K562 (cell line): Measurements from ENCODE around the gene NOP14. TPM values are rescaled to one million over a fixed set of nuclear protein-coding genes. Genes with fewer than 3 reads are reported as not detected.
"Not testable (repeated sequence)": the region's sequence is repeated elsewhere in the genome, so short reads cannot be mapped to it uniquely, and the experiment has no call there.

Experiments
- ATAC-seq: fragments of 200-7000 bp; cut with Tn5 transposase; 3 replicates; pipeline ENCODE4 v1.9.1; 2020; ENCODE audit warnings: moderate library complexity
- BruUV-seq: library from RNA; stranded (reverse); fragments of 400-500 nt; replicated peaks from 2 replicates; lab custom pipeline; 2021; lab: Mats Ljungman, UMichigan
- CTCF ChIA-PET: fragments of 300-600 bp; formaldehyde crosslinking; extraction: SDS; loops from one replicate; lab custom pipeline; 2021; ENCODE audit warnings: low intra/inter-chr PET ratio; lab: Yijun Ruan, JAX
- POLR2A ChIA-PET: fragments of 300-600, 350-650 bp; sonication (Branson Sonifier 250); formaldehyde crosslinking; extraction: SDS; loops from one replicate; lab custom pipeline; 2021; ENCODE audit warnings: antibody characterized with exemption, inconsistent platforms; lab: Yijun Ruan, JAX
- DNase-seq, 4 experiments: peaks; one replicate each; pipeline versions ENCODE4 v3.0.0 to v3.0.0-alpha.2; 2011 to 2018; ENCODE audit warnings: low spot score in 3 of 4, mixed read lengths in 3 of 4; ENCODE audit errors: extremely low read depth in 1 of 4
- FAIRE-seq: peaks from 2 replicates; lab custom pipeline; 2011; peaks lifted over from hg19 to GRCh38; lab: Jason Lieb, UNC
- H2AFZ ChIP-seq: 2 replicates; pipeline ENCODE4 v1.6.0; 2011; ENCODE audit warnings: low read depth, low read length, control low read depth, inconsistent platforms
- H3K27ac ChIP-seq: fragments of 200-600 bp; 3 replicates; pipeline ENCODE4 v1.8.0; 2011; ENCODE audit warnings: low read depth, mild to moderate bottlenecking, control low read depth, inconsistent platforms, low read length, moderate library complexity, mixed read lengths; ENCODE audit errors: extremely low read depth
- H3K27me3 ChIP-seq, 2 experiments: fragments of 300-600 bp in 1 of 2; 2 replicates in 1 of 2; 3 replicates in 1 of 2; pipeline versions ENCODE4 v1.6.0 to v1.8.0; 2011; ENCODE audit warnings: inconsistent platforms in 2 of 2, low read length in 2 of 2, mild to moderate bottlenecking in 1 of 2, mixed read lengths in 1 of 2, moderate library complexity in 1 of 2; ENCODE audit not compliant: control insufficient read depth in 2 of 2, insufficient read depth in 2 of 2
- H3K36me3 ChIP-seq: fragments of 300-600 bp; 3 replicates; pipeline ENCODE4 v1.8.0; 2011; ENCODE audit warnings: mild to moderate bottlenecking, low read length, inconsistent platforms; ENCODE audit not compliant: control insufficient read depth, insufficient read depth
- H3K4me1 ChIP-seq, 2 experiments: fragments of 200-600 bp in 1 of 2; replicated peaks in 1 of 2; 2 replicates in 1 of 2; 3 replicates in 1 of 2; pipeline versions ENCODE4 v1.5.1 to v1.8.0; 2011; ENCODE audit warnings: inconsistent platforms in 2 of 2, low read length in 2 of 2, mild to moderate bottlenecking in 1 of 2, mixed read lengths in 1 of 2, moderate library complexity in 1 of 2; ENCODE audit not compliant: control insufficient read depth in 2 of 2, insufficient read depth in 2 of 2
- H3K4me2 ChIP-seq: 2 replicates; pipeline ENCODE4 v1.6.1; 2011; ENCODE audit warnings: low read length, control low read depth, inconsistent platforms, mixed read lengths; ENCODE audit not compliant: insufficient read depth
- H3K4me3 ChIP-seq: fragments of 200-600 bp; sonication (generic), shearing (Covaris generic); 2 replicates; pipeline ENCODE4 v1.5.1; 2016; ENCODE audit warnings: control low read depth, inconsistent platforms
- H3K79me2 ChIP-seq: fragments of 200-600 bp; 3 replicates; pipeline ENCODE4 v1.8.0; 2011; ENCODE audit warnings: low read length, inconsistent platforms; ENCODE audit not compliant: control insufficient read depth, insufficient read depth
- H3K9ac ChIP-seq, 2 experiments: 2 replicates each; pipeline versions ENCODE4 v1.6.0 to v1.6.1; 2011; ENCODE audit warnings: low read depth in 2 of 2, low read length in 2 of 2, control low read depth in 1 of 2, inconsistent platforms in 1 of 2, mild to moderate bottlenecking in 1 of 2, mixed read lengths in 1 of 2; ENCODE audit not compliant: insufficient read depth in 1 of 2
- H3K9me1 ChIP-seq: one replicate; pipeline ENCODE4 v1.6.0; 2011; ENCODE audit warnings: inconsistent platforms, mild to moderate bottlenecking, low read length, moderate library complexity; ENCODE audit not compliant: control insufficient read depth, insufficient read depth
- H3K9me3 ChIP-seq: replicated peaks from 2 replicates; pipeline ENCODE4 v1.5.1; 2011; ENCODE audit warnings: low read depth, low read length, inconsistent platforms; ENCODE audit not compliant: control insufficient read depth, insufficient read depth
- H4K20me1 ChIP-seq: replicated peaks from 2 replicates; pipeline ENCODE4 v1.6.1; 2011; ENCODE audit warnings: low read length, inconsistent platforms, mixed read lengths; ENCODE audit not compliant: control insufficient read depth, insufficient read depth
- BRD9 ChIP-seq: fragments of 450-650 bp; IDR thresholded peaks from 2 replicates; pipeline ENCODE4 v1.6.1; 2018; ENCODE audit warnings: low read depth; ENCODE audit not compliant: partially characterized antibody
- ZNF146 ChIP-seq: IDR thresholded peaks from one replicate; pipeline ENCODE4 v1.6.1; 2018; ENCODE audit warnings: missing compliant biosample characterization; ENCODE audit not compliant: unreplicated experiment
- ZNF282 ChIP-seq: sonication (generic); formaldehyde crosslinking; IDR thresholded peaks from 2 replicates; pipeline ENCODE4 v1.8.1; 2023; ENCODE audit warnings: missing genetic modification reagents
- ZNF41 ChIP-seq: fragments of 250-450 bp; sonication (Bioruptor Pico); conservative IDR thresholded peaks from 2 replicates; pipeline ENCODE4 v1.4.0; 2020; ENCODE audit warnings: mild to moderate bottlenecking
- ZNF436 ChIP-seq: fragments of 250-450, 450-650 bp; sonication (Bioruptor Pico); formaldehyde crosslinking; IDR thresholded peaks from 2 replicates; pipeline ENCODE4 v1.7.0; 2020; ENCODE audit warnings: mild to moderate bottlenecking
- WGBS: fragments of 100-300 bp; shearing (Covaris generic); methylation state at CpG from one replicate; pipeline ENCODE4 v1.1.6; 2016; ENCODE audit warnings: low coverage, mixed read lengths; ENCODE audit not compliant: insufficient coverage; ENCODE audit errors: missing lambda C conversion rate; 5-methylcytosine and 5-hydroxymethylcytosine counted together
- in situ Hi-C: fragments of 300-500 bp; cut with MboI; formaldehyde crosslinking; loops from 4 replicates; pipeline ENCODE4 v1.15.0; 2018; ENCODE audit warnings: inconsistent platforms, mixed read lengths
- intact Hi-C: fragments of 100-400 bp; cut with micrococcal nuclease; formaldehyde crosslinking; loops from 2 replicates; pipeline ENCODE4 v1.14.2; 2022
- polyA plus RNA-seq, 8 experiments: library from polyadenylated mRNA; depleted of rRNA in 4 of 8; stranded (reverse) in 5 of 8; unstranded in 3 of 8; fragments of >200 nt; fragmentation: Nextera tagmentation in 2 of 8; fragmentation: Illumina TruSeq in 1 of 8; extraction: Ambion mirVana in 2 of 8; extraction: Trizol in 1 of 8; gene quantifications; 2 replicates each; pipeline versions ENCODE4 v1.2.1 to v1.2.3, GENCODE V29; 2011 to 2014; ENCODE audit warnings: inconsistent platforms in 1 of 8, missing spikeins in 1 of 8
- total RNA-seq, 7 experiments: library from RNA; depleted of rRNA in 6 of 7; stranded (reverse); fragments of >200 nt in 6 of 7; fragmentation: Illumina TruSeq in 2 of 7; extraction: Trizol in 2 of 7; gene quantifications; 2 replicates each; pipeline versions ENCODE4 v1.2.1 to v1.2.3, GENCODE V29; 2011 to 2021; ENCODE audit warnings: low replicate concordance in 1 of 7
- TF ChIP-seq, protein P1 (sequence below): fragments of 250-450 bp; sonication (Bioruptor Pico); IDR thresholded peaks from 2 replicates; pipeline ENCODE4 v1.5.0; 2021; ENCODE audit warnings: mild to moderate bottlenecking, moderate library complexity
- TF ChIP-seq, protein P2 (sequence below): fragments of 250-450 bp; sonication (Bioruptor Pico); IDR thresholded peaks from 2 replicates; pipeline ENCODE4 v1.4.0; 2020

The NOP14 gene
- total and polyA plus RNA-seq, 9 of the 15 experiments (the other 6 are each of a cell fraction or from before 2014, with no cell fraction given) = 12.7 to 76.0 (median 50.9) TPM

DNA sequence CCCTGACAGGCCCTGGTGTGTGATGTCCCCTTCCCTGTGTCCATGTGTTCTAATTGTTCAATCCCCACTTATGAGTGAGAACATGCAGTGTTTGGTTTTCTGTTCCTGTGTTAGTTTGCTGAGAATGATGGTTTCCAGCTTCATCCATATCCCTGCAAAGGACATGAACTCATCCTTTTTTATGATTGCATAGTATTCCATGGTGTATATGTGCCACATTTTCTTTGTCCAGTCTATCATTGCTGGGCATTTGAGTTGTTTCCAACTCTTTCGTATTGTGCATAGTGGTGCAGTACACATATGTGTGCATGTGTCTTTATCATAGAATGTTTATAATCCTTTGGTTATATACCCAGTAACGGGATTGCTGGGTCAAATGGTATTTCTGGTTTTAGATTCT lies 46.5 kb downstream of the NOP14 start:
- intact Hi-C loops, POLR2A ChIA-PET, H3K4me2 ChIP-seq, H3K9me1 ChIP-seq, H3K4me3 ChIP-seq, H3K9ac ChIP-seq, H4K20me1 ChIP-seq, in situ Hi-C loops, FAIRE-seq, H3K9me3 ChIP-seq, H3K27me3 ChIP-seq, DNase-seq, BruUV-seq, H3K27ac ChIP-seq, ATAC-seq, H3K79me2 ChIP-seq, H3K4me1 ChIP-seq, CTCF ChIA-PET, H2AFZ ChIP-seq: not testable (repeated sequence)
- TF ChIP-seq ZNF146 = peak; percentile 60
- WGBS = 87% methylated on average over 2 of the region's 2 CpGs
- H3K36me3 ChIP-seq = peaks cover 23% of the 10 kb centered on the region; the same call in 2 of the 3 replicates

DNA sequence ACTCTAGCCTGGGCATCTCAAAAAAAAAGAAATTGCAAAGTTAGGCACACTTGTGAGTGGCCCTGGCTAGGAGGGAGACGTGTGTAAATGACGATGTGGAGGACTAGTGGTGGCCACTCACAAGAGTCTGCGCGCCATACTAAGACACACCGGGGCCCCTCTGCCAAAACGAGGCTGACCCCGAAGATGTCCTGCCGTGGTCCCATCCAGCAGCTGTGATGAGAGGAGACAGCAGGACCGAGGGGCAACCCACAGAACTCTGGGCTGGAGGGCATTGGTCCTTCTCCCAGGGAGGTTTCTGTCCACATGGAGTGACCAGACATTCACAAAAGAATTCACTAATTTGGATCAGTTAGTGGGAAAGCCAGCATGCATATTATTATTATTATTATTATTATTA lies 47.4 kb downstream of the NOP14 start:
- FAIRE-seq = no peak
- H3K4me3 ChIP-seq = no peak overlapping the region
- H4K20me1 ChIP-seq = no peaks in the 10 kb centered on the region
- no peaks in the 10 kb centered on the region for H3K27me3 ChIP-seq
- in situ Hi-C loops (no loop called here), intact Hi-C loops (no loop called here)
- H3K36me3 ChIP-seq = peaks cover 27% of the 10 kb centered on the region; the same call in 2 of the 3 replicates
- H3K79me2 ChIP-seq = no peaks in the 10 kb centered on the region
- DNase-seq = no peak
- H2AFZ ChIP-seq = no peak overlapping the region
- no peak overlapping the region for H3K9ac ChIP-seq
- ATAC-seq = no peak
- H3K9me1 ChIP-seq = no peaks in the 10 kb centered on the region
- H3K4me1 ChIP-seq = peaks cover 0 to 3% of the 10 kb centered on the region in 2 experiments; a peak in 1 of 5 replicates
- H3K9me3 ChIP-seq = no peaks in the 10 kb centered on the region
- ChIA-PET CTCF (no interaction called here), POLR2A (no interaction called here)
- WGBS = 83% methylated on average over 9 of the region's 9 CpGs
- H3K27ac ChIP-seq = no peak overlapping the region
- BruUV-seq = no TSS peak
- no peak overlapping the region for H3K4me2 ChIP-seq
- TF ChIP-seq, protein P1, sequence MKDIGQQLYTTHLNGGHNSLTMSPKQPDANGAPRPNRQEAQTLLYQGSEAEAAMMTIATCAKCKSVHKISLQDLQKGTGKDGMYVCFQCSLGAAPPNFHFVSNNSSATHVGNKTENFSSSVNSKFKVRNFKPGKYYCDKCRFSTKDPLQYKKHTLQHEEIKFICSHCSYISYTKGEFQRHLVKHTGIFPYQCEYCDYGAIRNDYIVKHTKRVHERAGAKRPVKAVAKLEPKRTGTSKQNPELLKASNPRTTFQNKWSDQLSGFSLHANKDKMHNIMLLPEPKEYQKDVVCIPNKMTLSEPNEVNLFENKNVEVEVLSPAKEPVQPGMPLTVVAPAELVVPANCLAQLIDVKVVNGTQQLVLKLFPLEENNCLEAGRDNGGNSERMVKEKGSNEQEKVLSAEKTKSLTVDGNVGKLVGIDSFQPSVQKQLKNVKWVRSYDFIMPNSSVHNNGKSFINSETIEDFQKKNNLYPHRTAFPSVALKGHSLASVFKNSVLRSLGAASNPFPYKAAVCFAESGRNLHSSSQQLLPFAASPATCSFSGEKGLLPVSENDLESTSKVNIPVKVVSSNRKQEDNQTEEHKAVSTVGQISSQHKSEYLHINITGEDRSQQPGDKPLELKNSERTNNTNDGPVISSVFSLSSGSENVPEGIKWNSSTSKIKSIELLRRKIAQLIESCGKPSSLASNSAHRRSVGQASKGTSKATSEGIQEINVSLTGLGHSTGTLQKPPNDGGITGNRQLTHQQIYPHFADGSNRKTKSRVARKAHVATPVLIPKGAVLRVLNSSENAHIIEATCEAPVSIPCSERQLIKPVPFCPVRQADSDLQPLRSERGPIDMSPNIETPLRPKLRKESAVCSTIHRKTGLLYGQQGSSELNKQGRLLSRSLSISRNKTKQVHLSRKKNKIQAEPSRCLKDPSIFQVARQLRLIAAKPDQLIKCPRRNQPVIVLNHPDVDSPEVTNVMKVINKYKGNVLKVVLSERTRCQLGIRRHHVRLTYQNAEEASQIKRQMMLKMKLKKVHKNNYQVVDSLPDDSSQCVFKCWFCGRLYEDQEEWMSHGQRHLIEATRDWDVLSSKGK (CRISPR knock-in tag) = no peak
- TF ChIP-seq BRD9 = no peak
- TF ChIP-seq, protein P2, sequence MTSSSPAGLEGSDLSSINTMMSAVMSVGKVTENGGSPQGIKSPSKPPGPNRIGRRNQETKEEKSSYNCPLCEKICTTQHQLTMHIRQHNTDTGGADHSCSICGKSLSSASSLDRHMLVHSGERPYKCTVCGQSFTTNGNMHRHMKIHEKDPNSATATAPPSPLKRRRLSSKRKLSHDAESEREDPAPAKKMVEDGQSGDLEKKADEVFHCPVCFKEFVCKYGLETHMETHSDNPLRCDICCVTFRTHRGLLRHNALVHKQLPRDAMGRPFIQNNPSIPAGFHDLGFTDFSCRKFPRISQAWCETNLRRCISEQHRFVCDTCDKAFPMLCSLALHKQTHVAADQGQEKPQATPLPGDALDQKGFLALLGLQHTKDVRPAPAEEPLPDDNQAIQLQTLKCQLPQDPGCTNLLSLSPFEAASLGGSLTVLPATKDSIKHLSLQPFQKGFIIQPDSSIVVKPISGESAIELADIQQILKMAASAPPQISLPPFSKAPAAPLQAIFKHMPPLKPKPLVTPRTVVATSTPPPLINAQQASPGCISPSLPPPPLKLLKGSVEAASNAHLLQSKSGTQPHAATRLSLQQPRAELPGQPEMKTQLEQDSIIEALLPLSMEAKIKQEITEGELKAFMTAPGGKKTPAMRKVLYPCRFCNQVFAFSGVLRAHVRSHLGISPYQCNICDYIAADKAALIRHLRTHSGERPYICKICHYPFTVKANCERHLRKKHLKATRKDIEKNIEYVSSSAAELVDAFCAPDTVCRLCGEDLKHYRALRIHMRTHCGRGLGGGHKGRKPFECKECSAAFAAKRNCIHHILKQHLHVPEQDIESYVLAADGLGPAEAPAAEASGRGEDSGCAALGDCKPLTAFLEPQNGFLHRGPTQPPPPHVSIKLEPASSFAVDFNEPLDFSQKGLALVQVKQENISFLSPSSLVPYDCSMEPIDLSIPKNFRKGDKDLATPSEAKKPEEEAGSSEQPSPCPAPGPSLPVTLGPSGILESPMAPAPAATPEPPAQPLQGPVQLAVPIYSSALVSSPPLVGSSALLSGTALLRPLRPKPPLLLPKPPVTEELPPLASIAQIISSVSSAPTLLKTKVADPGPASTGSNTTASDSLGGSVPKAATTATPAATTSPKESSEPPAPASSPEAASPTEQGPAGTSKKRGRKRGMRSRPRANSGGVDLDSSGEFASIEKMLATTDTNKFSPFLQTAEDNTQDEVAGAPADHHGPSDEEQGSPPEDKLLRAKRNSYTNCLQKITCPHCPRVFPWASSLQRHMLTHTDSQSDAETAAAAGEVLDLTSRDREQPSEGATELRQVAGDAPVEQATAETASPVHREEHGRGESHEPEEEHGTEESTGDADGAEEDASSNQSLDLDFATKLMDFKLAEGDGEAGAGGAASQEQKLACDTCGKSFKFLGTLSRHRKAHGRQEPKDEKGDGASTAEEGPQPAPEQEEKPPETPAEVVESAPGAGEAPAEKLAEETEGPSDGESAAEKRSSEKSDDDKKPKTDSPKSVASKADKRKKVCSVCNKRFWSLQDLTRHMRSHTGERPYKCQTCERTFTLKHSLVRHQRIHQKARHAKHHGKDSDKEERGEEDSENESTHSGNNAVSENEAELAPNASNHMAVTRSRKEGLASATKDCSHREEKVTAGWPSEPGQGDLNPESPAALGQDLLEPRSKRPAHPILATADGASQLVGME (CRISPR knock-in tag) = no peak
- no peak for TF ChIP-seq ZNF436 (CRISPR knock-in tag)
- no peak for TF ChIP-seq ZNF282 (CRISPR knock-in tag)
- no peak for TF ChIP-seq ZNF41 (CRISPR knock-in tag)
